Stimulated activated CD4-positive, alpha-beta T cell treated with anti-CD3 and anti-CD28 coated beads, Interleukin-1b, Interleukin-23, amount 100 ng/mL, for 48 hours (primary cell): ENCODE results near the gene ATXN2L.
"Not testable (repeated sequence)": the region's sequence is repeated elsewhere in the genome, so short reads cannot be mapped to it uniquely, and the experiment has no call there.

ENCODE experiments used
- DNase-seq: peaks from one replicate; pipeline ENCODE4 v3.0.0-alpha.2; 2020

ATXN2L gene, protein sequence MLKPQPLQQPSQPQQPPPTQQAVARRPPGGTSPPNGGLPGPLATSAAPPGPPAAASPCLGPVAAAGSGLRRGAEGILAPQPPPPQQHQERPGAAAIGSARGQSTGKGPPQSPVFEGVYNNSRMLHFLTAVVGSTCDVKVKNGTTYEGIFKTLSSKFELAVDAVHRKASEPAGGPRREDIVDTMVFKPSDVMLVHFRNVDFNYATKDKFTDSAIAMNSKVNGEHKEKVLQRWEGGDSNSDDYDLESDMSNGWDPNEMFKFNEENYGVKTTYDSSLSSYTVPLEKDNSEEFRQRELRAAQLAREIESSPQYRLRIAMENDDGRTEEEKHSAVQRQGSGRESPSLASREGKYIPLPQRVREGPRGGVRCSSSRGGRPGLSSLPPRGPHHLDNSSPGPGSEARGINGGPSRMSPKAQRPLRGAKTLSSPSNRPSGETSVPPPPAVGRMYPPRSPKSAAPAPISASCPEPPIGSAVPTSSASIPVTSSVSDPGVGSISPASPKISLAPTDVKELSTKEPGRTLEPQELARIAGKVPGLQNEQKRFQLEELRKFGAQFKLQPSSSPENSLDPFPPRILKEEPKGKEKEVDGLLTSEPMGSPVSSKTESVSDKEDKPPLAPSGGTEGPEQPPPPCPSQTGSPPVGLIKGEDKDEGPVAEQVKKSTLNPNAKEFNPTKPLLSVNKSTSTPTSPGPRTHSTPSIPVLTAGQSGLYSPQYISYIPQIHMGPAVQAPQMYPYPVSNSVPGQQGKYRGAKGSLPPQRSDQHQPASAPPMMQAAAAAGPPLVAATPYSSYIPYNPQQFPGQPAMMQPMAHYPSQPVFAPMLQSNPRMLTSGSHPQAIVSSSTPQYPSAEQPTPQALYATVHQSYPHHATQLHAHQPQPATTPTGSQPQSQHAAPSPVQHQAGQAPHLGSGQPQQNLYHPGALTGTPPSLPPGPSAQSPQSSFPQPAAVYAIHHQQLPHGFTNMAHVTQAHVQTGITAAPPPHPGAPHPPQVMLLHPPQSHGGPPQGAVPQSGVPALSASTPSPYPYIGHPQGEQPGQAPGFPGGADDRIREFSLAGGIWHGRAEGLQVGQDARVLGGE

DNA sequence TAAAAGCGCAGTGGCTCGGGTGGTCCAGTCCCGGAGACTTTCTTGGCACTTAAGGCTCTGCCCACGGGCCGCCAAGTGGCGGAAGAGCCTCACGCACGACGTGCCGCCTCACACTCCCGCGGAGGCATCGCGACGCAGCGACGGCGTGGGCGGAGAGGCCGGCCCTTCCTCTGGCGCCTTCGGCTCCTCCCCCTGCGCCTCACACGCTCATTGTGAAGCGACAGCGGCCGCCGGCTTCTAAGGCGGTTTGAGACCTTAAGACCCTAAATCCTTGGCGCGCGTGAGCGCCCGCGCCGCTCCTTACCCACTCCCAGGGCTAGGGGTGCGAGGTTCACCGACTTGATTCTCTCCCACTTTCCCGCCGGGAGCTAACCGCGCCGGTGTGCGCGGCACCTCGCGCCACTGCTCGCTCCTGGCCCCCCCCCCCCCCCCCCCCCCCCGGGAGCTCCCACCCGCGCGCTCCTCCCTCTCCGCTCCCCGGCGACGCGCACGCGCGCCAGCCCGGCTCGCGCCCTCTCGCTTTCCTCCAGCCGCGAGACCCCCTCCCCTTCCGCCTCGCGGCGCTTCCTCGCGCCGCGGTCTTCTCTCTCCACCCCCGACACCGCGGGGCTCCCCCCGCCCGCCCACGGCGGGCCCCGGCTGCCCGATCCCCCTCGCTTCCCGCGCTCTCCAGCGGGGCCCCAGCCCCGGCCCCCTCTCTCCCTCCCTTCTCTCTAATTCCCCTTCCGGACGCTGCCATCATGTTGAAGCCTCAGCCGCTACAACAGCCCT lies at the start of gene ATXN2L:
Gene ATXN2L (plus strand): TSS at position 480 of the 771 bp plus-strand sequence. CDS start 261 bp downstream, at position 741.
- DNase-seq = peak; percentile 96

DNA sequence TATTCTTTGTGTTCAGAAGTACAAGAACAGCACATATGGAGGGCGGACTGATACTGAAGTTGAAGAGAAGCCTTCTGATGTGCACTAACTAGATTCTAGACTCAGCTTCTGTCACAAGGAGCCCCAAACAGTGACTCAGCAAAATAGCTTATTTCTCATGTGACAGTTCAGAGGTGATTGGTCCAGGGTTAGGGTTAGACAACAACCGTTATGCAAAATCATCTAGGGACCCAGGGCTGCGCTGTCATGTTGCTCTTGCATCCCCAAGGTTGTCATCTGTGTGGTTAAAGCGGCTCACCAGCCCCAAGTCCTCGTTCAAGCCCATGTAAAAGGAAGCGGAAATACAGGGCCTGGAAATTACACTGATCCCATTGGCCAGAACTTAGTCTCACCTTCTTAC lies 41.1 kb upstream of the ATXN2L start:
- not testable (repeated sequence) for DNase-seq

DNA sequence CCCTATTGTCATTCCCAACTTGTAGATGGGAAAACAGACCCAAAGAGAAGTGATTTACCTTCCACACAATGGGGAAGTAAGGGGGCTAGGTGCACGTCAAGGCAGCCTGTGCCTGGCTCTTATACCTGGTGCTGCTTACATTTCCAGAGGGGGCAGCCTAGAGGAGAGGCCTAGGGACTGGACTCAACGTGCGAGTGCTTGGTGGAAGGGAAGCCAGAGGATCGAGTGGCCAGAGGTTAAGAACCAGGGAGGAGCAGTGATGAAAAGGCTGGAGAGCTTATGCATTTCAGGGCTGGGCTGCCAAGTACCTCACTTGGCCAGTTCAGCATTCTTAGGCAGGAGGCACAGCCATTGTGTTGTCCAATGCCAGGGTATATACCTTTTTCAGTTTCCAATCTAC lies 40.4 kb upstream of the ATXN2L start:
- not testable (repeated sequence) for DNase-seq

DNA sequence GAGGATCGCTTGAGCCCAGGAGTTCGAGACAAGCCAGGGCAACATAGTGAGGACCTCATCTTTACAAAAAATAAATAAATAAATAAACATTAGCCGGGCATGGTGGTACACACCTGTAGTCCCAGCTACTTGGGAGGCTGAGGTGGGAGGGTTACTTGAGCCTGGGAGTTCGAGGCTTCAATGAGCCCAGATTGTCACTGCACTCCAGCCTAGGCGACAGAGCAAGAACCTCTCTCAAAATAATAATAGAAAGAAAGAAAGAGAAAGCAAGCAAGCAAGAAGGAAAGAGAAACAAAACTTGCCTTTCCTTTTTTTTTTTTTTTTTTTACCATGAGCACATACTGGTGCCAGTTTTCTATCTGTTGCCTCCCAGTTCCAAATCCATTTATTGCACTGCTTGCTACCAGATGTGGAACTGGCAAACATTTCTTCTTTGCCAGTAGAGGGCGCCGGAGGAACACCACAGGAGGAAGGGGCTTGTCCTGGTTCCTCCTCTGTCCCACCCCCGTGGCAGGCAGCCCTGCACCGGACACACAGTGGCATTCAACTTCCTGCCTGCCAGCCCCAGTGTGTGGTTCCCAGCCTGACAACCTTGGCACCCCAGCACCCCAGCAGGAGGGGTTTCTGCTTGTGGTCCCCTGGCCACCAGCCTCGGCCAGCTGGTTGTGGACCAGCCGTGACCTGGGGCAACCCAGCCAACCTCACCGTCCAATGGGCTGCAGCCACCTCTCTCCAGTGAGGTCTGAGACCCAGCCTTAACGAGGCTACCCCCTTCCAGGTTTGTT lies 20.4 kb upstream of the ATXN2L start:
- peak; percentile 61 for DNase-seq

DNA sequence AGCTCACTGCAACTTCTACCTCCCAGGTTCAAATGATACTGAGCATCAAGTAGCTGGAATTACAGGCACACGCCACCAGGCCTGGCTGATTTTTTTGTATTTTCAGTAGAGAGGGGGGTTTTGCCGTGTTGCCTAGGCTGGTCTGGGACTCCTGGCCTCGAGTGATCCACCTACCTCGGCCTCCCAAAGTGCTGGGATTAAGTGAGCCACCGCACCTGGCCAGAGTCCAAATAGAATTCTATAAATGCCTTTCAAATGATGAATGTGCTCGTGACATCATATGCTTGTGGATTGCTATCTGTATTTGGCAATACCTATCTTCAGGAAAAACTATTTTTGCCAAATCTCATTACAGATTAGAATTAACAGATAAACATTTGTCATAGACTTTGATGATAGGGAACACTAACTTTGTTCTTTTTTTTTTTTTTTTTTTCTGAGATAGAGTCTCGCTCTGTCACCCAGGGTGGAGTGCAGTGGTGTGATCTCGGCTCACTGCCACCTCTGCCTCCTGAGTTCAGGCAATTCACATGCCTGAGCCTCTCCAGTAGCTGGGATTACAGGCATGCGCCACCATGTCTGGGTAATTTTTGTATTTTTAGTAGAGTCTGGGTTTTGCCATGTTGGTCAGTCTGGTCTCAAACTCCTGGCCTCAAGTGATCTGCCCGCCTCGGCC lies 15.2 kb upstream of the ATXN2L start:
- not testable (repeated sequence) for DNase-seq

DNA sequence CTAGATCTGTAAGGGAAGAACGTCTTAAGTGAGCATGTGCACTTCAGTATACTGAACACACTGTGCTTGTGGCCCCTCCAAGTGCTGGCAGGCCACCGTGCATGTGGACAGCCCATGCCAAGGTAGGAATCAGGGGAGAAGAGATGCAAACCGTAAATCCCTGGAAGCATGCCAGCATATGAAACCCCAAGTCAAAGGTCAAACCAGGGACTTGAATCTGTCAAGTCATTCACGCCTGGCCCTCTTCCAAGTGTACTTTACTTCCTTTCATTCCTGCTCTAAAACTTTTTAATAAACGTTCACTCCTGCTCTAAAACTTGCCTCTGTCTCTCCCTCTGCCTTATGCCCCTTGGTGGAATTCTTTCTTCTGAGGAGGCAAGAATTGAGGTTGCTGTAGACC lies 2.8 kb upstream of the ATXN2L start:
- no peak for DNase-seq

DNA sequence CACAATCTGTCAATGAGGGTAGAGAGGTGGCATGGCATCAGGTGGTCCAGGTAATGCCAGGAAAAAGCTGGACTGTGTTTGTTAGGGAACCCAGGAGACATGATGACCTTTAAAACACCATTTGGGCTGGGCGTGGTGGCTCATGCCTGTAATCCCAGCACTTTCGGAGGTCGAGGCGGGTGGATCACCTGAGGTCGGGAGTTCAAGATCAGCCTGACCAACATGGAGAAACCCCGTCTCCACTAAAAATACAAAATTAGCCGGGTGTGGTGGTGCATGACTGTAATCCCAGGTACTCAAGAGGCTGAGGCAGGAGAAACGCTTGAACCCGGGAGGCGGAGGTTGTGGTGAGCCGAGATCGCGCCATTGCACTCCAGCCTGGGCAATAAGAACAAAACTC lies 2.3 kb upstream of the ATXN2L start:
- DNase-seq = not testable (repeated sequence)

DNA sequence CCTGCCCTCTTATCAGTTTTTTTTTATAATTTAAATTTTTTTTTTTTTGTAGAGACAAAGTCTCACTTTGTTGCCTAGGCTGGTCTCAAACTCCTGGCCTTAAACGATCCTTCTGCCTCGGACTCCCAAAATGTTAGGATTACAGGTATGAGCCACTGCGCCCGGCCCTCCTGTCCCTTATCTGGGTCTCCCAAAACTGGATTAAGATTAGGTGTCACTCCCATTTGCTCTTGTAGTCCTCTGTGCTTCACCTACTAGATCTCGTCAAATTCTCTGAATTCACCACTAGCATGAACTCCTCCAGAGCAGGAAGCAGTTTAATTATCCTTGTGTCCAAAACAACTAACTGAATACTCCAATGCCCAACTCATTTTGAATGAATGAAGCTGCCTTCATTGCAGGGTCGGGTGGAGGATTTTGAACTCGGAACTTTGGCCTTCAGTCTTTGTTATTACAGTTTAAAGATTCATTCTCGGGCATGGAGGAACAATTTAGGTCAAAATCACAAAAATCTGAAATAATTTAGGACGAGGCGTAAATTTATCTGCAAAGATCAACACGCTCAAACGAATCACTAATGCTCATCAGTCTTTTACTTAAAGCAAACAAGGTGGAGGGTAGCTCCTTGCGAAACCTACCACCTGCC lies 802 bp upstream of the ATXN2L start:
- no peak for DNase-seq

DNA sequence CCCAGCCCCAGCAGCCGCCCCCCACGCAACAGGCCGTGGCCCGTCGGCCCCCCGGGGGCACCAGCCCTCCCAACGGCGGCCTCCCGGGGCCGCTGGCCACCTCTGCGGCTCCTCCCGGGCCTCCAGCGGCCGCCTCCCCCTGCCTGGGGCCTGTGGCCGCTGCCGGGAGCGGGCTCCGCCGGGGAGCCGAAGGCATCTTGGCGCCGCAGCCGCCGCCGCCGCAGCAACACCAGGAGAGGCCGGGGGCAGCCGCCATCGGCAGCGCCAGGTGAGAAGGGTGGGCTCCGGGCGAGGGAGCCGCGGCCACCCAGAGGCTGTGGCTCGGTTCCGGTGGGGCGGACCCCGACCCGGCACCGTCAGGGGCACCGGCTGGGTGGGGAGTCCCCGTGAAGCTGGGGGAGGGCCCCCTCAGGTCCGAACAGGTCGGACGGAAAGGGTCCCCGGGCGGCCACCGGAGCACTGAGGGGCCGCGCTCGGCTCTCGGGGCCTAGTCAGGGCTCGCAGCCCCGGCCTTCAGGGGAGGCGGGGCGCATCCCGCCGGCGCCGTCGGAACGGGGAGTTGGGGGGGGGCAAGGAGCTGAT lies 583 bp downstream of the ATXN2L start:
- DNase-seq = no peak

DNA sequence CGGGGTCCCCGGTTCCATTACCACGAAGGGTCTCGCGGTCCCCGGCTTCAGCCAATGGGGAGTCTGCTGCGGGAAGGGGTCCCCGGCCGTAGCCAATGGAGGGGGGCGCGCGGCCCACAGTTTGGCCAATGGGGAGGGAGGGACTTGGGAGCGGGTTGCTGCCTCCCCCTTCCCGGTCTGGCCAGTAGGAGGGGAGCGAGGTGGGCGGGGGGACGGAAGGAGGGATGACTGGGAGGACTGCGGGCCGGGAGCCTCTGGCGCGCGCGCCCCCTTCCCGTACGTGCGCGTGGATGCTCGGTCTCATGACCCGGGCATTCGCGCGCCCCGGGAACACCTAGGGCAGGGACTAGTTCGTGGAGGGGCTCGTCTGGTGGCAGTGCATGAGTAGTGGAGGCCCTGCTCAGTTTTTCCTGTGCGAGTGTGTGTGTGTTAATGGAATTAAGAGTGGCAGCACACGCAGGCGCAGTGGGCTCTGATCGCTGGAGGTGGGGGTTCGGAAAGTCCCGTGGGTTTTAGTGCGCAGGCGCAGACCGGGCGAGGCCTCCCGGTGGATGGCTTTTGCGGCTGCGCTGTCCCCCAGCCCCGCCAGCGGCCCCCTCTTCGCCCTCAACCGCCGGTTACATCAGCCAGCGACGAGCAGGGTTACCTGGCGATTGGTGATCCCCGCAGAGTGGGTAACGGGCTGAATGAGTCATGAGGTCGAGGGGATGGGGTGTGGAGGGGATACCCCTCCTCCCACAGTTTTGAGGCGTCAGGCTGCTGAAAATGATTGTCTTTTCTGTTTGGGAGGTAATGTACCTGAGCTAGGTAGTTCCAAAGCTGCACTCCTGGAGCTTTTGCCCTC lies 1.3 kb downstream of the ATXN2L start:
- peak; percentile 98 for DNase-seq

DNA sequence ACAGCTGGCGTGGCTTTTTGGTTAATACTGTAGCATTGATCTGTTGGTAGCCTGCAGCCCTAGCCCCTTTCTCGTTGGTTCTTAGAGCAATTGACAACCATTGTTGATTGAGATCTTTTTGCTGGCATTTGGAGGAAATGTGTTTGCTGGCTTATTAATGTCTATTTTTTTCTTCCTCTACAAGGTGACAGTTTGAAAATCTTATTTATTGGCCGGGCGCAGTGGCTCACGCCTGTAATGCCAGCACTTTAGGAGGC lies 1.8 kb downstream of the ATXN2L start:
- DNase-seq = no peak

DNA sequence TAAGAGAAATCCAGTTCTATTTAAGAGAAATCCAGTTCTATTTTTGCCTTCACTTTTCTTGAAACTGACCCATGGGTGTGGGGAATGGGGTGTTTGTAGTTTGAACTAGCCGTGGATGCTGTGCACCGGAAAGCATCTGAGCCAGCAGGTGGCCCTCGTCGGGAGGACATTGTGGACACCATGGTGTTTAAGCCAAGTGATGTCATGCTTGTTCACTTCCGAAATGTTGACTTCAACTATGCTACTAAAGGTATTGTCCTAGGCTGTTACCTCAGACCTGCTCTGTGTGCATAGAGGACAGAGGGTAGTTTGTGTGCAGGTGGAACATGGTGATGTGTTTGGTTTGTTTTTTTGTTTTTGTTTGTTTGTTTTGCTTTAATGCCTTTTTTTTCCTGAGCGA lies 3.3 kb downstream of the ATXN2L start:
- no peak for DNase-seq

DNA sequence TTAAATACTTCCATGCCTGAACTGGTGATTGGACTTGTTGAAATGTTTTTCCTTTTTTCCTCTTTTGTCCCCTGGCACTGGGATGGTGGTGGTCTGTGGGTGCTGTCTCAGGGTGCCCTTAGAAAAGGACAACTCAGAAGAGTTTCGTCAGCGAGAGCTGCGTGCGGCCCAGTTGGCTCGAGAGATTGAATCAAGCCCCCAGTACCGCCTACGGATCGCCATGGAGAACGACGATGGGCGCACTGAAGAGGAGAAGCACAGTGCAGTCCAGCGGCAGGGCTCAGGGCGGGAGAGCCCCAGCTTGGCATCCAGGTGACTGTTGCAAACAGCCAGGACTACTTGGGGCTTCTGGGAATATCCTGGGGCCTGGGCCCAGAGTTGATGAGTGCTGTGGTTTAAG lies 6.9 kb downstream of the ATXN2L start:
- DNase-seq = no peak

DNA sequence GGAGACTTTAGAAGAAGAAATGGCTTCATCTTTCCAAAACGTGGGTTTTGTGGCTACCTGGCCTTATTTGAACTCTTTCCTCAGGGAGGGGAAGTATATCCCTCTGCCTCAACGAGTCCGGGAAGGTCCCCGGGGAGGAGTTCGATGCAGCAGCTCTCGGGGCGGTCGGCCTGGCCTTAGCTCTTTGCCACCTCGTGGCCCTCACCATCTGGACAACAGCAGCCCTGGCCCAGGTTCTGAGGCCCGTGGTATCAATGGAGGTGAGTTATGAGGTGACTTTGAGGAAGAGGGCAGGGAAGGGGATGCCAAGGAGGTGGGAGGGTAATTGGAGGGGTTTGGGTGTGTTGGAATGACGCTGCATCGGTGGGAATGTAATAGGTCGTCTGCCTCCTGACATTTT lies 7.7 kb downstream of the ATXN2L start:
- DNase-seq = no peak

DNA sequence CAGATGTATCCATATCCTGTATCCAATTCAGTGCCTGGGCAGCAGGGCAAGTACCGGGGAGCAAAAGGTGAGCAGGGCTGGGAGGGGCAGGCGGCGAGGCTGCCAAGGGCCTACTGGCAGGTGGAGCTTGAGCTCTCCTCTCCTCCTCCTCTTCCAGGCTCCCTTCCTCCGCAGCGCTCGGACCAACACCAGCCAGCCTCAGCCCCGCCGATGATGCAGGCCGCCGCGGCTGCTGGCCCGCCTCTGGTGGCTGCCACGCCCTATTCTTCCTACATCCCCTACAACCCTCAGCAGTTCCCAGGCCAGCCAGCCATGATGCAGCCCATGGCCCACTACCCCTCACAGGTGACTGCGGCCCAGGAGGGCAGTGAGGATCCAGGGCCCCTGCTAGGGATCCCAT lies 11.6 kb downstream of the ATXN2L start:
- DNase-seq = no peak

DNA sequence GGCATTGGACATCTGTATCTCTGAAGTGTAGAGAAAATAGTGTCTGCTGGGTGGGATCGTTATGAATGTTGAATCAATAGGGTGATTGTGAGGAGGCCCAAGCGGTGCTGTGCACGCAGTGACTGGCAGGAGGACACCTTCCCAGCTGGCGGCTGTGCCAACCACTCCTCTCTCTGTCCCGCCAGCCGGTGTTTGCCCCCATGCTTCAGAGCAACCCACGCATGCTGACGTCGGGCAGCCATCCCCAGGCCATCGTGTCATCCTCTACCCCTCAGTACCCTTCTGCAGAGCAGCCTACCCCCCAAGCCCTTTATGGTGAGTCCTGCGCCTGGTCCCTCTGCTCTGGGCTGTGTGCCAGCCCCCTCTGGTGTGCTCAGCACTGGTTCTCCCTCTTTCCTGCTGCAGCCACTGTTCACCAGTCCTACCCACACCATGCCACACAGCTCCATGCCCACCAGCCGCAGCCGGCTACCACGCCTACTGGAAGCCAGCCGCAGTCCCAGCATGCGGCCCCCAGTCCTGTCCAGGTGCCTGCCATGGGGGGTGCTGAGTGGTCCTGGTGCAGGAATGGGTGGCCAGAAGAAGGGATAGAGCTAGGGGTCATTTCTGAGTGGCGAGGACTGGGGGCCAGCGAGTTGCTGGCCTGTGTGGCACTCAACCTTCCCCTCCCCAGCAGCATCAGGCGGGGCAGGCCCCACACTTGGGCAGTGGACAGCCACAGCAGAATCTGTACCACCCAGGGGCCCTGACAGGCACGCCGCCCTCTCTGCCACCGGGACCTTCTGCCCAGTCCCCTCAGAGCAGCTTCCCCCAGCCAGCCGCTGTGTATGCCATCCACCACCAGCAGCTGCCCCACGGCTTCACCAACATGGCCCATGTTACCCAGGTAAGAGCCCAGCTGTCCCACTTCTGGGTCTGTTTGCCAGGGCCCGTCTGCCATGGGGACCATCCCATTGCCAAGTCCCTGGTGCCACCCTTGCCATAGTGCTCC lies 12.4 kb downstream of the ATXN2L start:
- no peak for DNase-seq

DNA sequence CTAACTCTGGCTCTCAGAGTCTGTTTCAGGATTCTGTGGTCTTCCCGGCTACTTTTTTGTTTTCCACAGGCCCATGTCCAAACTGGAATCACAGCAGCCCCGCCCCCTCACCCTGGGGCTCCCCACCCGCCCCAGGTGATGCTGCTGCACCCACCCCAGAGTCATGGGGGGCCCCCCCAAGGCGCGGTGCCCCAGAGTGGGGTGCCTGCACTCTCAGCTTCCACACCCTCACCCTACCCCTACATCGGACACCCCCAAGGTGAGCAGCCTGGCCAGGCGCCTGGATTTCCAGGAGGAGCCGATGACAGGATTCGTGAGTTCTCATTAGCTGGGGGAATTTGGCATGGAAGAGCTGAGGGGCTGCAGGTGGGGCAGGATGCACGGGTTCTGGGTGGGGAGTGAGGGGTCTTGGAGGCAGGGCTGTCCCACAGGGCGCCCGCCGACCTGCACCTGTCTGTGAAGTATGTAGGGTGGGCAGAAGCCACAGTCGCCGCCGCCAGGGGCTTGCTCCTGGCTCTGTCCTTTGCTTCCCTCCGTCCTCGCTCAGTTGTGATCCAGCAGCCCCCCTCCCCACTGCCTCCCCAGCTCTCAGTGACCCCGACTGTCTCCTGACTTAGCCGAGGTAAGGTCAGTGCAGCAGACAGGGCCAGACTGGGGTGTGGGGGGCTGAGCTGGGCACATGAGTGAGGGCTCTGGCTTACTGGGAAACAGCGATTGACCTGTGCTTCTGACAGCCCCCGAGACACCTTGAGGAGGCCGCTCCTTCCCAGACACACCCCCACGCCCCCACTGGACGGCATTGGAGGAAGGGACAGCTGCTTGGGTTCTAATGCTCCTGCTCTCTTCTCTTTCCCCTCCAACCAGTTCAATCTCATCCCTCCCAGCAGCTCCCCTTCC lies 13.3 kb downstream of the ATXN2L start:
- DNase-seq = no peak

DNA sequence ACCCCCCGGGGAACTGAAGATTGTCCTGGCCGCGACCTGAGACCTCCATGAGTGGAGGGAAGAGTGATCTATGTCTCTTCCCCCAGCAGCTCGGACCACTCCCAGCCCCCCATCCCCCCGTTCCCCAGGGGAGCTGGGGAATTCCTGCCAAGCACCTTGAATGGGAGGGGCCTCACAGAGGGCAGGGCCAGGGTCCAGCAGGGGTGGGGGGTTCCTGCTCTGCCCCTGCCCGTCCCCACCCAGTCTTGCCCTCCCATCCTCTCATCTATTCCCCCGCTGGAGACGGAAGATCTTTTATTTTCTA lies 13.9 kb downstream of the ATXN2L start:
- DNase-seq = no peak
